Osteocyte (in vitro differentiated cells): ENCODE data around the gene MCTP1. TPM values are rescaled to one million over a fixed set of nuclear protein-coding genes. Genes with fewer than 3 reads are reported as not detected.

ENCODE experiments used
- DNase-seq: peaks from one replicate; pipeline ENCODE4 v3.0.0; 2021; ENCODE audit warnings: mixed read lengths; ENCODE audit not compliant: unreplicated experiment; ENCODE audit errors: extremely low spot score
- H3K27ac Mint-ChIP-seq: one replicate; pipeline ENCODE4 v1.8.0; 2021; ENCODE audit warnings: mild to moderate bottlenecking, mixed read lengths; ENCODE audit not compliant: unreplicated experiment
- H3K27me3 Mint-ChIP-seq: one replicate; pipeline ENCODE4 v1.8.0; 2021; ENCODE audit warnings: mixed read lengths; ENCODE audit not compliant: unreplicated experiment
- H3K36me3 Mint-ChIP-seq: one replicate; pipeline ENCODE4 v1.8.0; 2021; ENCODE audit warnings: mixed read lengths; ENCODE audit not compliant: unreplicated experiment
- H3K4me1 Mint-ChIP-seq: one replicate; pipeline ENCODE4 v1.8.0; 2021; ENCODE audit warnings: mixed read lengths; ENCODE audit not compliant: unreplicated experiment
- H3K4me3 Mint-ChIP-seq: one replicate; pipeline ENCODE4 v1.8.0; 2021; ENCODE audit warnings: mild to moderate bottlenecking, moderate library complexity, mixed read lengths; ENCODE audit not compliant: unreplicated experiment
- H3K9me3 Mint-ChIP-seq: one replicate; pipeline ENCODE4 v1.8.0; 2021; ENCODE audit warnings: mixed read lengths; ENCODE audit not compliant: unreplicated experiment
- CTCF ChIP-seq: fragments of 200-600 bp; sonication (generic); IDR thresholded peaks from 2 replicates; pipeline ENCODE4 v1.5.0; 2021; ENCODE audit warnings: antibody characterized with exemption, mild to moderate bottlenecking, moderate library complexity
- total RNA-seq: library from RNA; stranded (reverse); gene quantifications from 2 replicates; pipeline ENCODE4 v1.2.1, GENCODE V29; 2021

MCTP1 gene
- total RNA-seq, 1 donor from 2014 or later: 0.67 TPM

- no peak overlapping the region for H3K27ac Mint-ChIP-seq
- H3K4me3 Mint-ChIP-seq: no peak overlapping the region
- H3K36me3 Mint-ChIP-seq: no peaks in the 10 kb centered on the region
- DNase-seq: no peak
- peaks cover 7% of the 10 kb centered on the region for H3K27me3 Mint-ChIP-seq
- no peak for TF ChIP-seq CTCF
- peaks cover 11% of the 10 kb centered on the region for H3K4me1 Mint-ChIP-seq
- H3K9me3 Mint-ChIP-seq: no peaks in the 10 kb centered on the region
Measured at GRCh38 chr5:94992325-94992724, 292.6 kb downstream of the MCTP1 start.

DNA sequence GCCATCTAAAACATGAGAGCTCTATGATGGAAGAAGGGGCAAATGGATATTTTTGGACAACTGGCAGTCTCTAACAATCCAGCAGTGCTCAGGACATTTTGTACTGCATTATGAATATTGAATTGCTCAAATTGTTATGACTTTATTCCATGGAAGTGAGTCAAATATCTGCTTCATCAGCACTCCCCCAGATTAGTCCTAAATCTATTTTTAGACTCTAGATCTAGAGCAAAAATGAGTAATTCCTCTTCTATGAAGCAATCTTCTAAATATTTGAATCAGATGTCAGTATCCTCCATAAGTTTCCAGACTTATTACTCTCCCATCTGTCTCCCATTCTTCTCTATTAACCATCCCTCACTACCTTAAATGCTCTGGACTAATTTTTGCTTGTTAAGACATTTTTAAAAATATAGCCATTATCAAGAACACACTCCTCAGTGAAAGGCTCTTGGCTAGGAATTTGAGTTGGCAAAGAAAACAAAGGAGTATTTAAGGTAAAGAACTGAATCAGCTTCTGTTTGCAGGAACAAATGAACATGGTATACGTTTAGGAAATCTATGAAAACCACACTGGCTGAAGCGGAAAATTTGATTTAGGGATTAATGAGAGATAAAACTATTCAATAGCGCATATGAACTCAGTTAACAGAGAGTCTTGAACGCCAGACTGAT, 300.9 kb downstream of the MCTP1 start:
- H3K36me3 Mint-ChIP-seq: no peaks in the 10 kb centered on the region
- no peak overlapping the region for H3K4me3 Mint-ChIP-seq
- peaks cover 8% of the 10 kb centered on the region for H3K9me3 Mint-ChIP-seq
- peaks cover 5% of the 10 kb centered on the region for H3K27me3 Mint-ChIP-seq
- no peak for DNase-seq
- H3K4me1 Mint-ChIP-seq: peaks cover 9% of the 10 kb centered on the region
- H3K27ac Mint-ChIP-seq: no peak overlapping the region
- TF ChIP-seq CTCF: no peak

DNA sequence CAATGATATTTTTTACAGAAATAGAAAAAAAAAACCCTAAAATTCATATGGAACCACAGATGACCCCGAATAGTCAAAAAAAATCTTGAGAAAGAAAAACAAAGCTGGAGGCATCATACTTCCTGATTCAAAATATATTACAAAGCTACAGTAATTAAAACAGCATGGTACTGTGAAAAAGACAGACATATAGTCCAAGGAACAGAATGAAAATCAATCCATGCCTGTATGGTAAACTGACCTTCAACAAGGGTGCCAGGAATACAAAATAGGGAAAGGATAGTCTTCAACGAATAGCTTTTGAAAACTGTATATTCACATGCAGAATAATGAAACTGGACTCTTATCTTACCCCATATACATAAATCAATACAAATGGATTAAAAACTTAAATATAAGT, 307.5 kb downstream of the MCTP1 start:
- Mint-ChIP-seq H3K9me3 (peaks cover 29% of the 10 kb centered on the region), H3K27me3 (peaks cover 4% of the 10 kb centered on the region), H3K4me1 (no peaks in the 10 kb centered on the region), H3K27ac (no peak overlapping the region), H3K4me3 (no peak overlapping the region), H3K36me3 (no peaks in the 10 kb centered on the region)
- DNase-seq: no peak
- TF ChIP-seq CTCF: no peak

- DNase-seq: no peak
- H3K9me3 Mint-ChIP-seq: peaks cover 29% of the 10 kb centered on the region
- no peaks in the 10 kb centered on the region for H3K36me3 Mint-ChIP-seq
- H3K4me3 Mint-ChIP-seq: no peak overlapping the region
- TF ChIP-seq CTCF: no peak
- peaks cover 10% of the 10 kb centered on the region for H3K27me3 Mint-ChIP-seq
- no peaks in the 10 kb centered on the region for H3K4me1 Mint-ChIP-seq
- H3K27ac Mint-ChIP-seq: no peak overlapping the region
Measured at GRCh38 chr5:94976853-94977252, 308.0 kb downstream of the MCTP1 start.

DNA sequence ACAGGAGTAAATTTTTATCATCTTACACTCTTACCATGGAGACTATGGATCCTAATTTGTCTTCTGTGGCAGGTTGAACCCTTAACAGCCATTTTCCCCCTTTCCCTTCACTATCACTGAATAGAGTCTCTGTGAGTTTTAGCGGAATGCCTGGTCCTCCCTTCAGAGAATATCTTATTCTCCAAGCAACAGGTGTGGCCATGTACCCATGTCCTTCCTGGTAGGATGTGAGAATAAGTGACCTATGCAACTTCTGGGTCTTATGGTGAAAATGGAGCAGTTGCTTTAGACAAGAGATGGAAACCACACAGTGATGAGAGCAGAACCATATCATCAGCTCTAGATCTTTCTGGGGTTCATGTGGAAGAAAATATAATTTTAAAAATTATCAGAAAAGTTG, 312.6 kb downstream of the MCTP1 start:
- H3K27ac Mint-ChIP-seq: no peak overlapping the region
- H3K4me1 Mint-ChIP-seq: no peaks in the 10 kb centered on the region
- no peak for DNase-seq
- TF ChIP-seq CTCF: no peak
- H3K36me3 Mint-ChIP-seq: no peaks in the 10 kb centered on the region
- peaks cover 24% of the 10 kb centered on the region for H3K27me3 Mint-ChIP-seq
- no peak overlapping the region for H3K4me3 Mint-ChIP-seq
- peaks cover 12% of the 10 kb centered on the region for H3K9me3 Mint-ChIP-seq
